Eye (tissue), 1 donor: ENCODE data around the gene R3HDM1.
A peak's percentile ranks its signal among the peaks of the same experiment; 100 is the strongest.
"Not testable (repeated sequence)": the region's sequence is repeated elsewhere in the genome, so short reads cannot be mapped to it uniquely, and the experiment has no call there.

Experiments
- DNase-seq: peaks from one replicate; pipeline ENCODE4 v3.0.0-alpha.2; 2015

R3HDM1 gene

GRCh38 chr2:135647836-135648579 lies 116.7 kb downstream of the R3HDM1 start:
- no peak for DNase-seq

GRCh38 chr2:135650721-135651120 lies 119.4 kb downstream of the R3HDM1 start:
- no peak for DNase-seq

GRCh38 chr2:135651717-135652116 lies 120.4 kb downstream of the R3HDM1 start:
- no peak for DNase-seq

- not testable (repeated sequence) for DNase-seq
Measured at GRCh38 chr2:135654239-135654638, 123.0 kb downstream of the R3HDM1 start.

GRCh38 chr2:135657806-135658582 lies 126.7 kb downstream of the R3HDM1 start:
- DNase-seq = no peak

GRCh38 chr2:135662088-135662487 lies 130.8 kb downstream of the R3HDM1 start:
- no peak for DNase-seq

- DNase-seq = no peak
Measured at GRCh38 chr2:135663148-135663700, 131.9 kb downstream of the R3HDM1 start.

- DNase-seq = no peak
Measured at GRCh38 chr2:135664623-135665068, 133.4 kb downstream of the R3HDM1 start.

- DNase-seq = peak; percentile 1
Measured at GRCh38 chr2:135667045-135667444, 135.8 kb downstream of the R3HDM1 start.

GRCh38 chr2:135674453-135674852 lies 143.2 kb downstream of the R3HDM1 start:
- no peak for DNase-seq

GRCh38 chr2:135676031-135676430 lies 144.7 kb downstream of the R3HDM1 start:
- DNase-seq = no peak

GRCh38 chr2:135679125-135679524 lies 147.8 kb downstream of the R3HDM1 start:
- no peak for DNase-seq

GRCh38 chr2:135685361-135685760 lies 154.1 kb downstream of the R3HDM1 start:
- DNase-seq = no peak

- no peak for DNase-seq
Measured at GRCh38 chr2:135688978-135689377, 157.7 kb downstream of the R3HDM1 start.

GRCh38 chr2:135689679-135690078 lies 158.4 kb downstream of the R3HDM1 start:
- no peak for DNase-seq

GRCh38 chr2:135694711-135695110 lies 163.4 kb downstream of the R3HDM1 start:
- no peak for DNase-seq

GRCh38 chr2:135698838-135699237 lies 167.6 kb downstream of the R3HDM1 start:
- no peak for DNase-seq

- DNase-seq = no peak
Measured at GRCh38 chr2:135701442-135701841, 170.2 kb downstream of the R3HDM1 start.

- no peak for DNase-seq
Measured at GRCh38 chr2:135703300-135703699, 172.0 kb downstream of the R3HDM1 start.

- DNase-seq = not testable (repeated sequence)
Measured at GRCh38 chr2:135704075-135704474, 172.8 kb downstream of the R3HDM1 start.

GRCh38 chr2:135708159-135708558 lies 176.9 kb downstream of the R3HDM1 start:
- no peak for DNase-seq

- peak; percentile 79 for DNase-seq
Measured at GRCh38 chr2:135709992-135710391, 178.7 kb downstream of the R3HDM1 start.

- not testable (repeated sequence) for DNase-seq
Measured at GRCh38 chr2:135715086-135715485, 183.8 kb downstream of the R3HDM1 start.
